Stomach (tissue), 9 donors: ENCODE measurements around the gene PFKFB3. TPM values are rescaled to one million over a fixed set of nuclear protein-coding genes. Genes with fewer than 3 reads are reported as not detected.
"Not testable (repeated sequence)": the region's sequence is repeated elsewhere in the genome, so short reads cannot be mapped to it uniquely, and the experiment has no call there.

Experiments
- DNase-seq, 2 donors: peaks; one replicate each; pipeline versions ENCODE4 v3.0.0 to v3.0.0-alpha.2; 2013 to 2019
- H3K27ac ChIP-seq, 5 donors: fragments of 200-600 bp in 4 of 5; sonication (generic) in 4 of 5; one replicate each; pipeline ENCODE4 v1.5.1; 2013 to 2019; ENCODE audit warnings: mild to moderate bottlenecking in 1 of 5, moderate library complexity in 1 of 5
- H3K27me3 ChIP-seq, 3 donors: fragments of 200-600 bp; sonication (generic); one replicate each; pipeline ENCODE4 v1.5.1; 2017 to 2019; ENCODE audit warnings: mixed run types in 1 of 3
- H3K36me3 ChIP-seq, 4 donors: fragments of 200-600 bp; sonication (generic); 1 replicate in 3 of 4; 2 replicates in 1 of 4; pipeline ENCODE4 v1.5.1; 2016 to 2019
- H3K4me1 ChIP-seq, 4 donors: fragments of 200-600 bp; sonication (generic); one replicate each; pipeline ENCODE4 v1.5.1; 2016 to 2019
- H3K4me3 ChIP-seq, 4 donors: fragments of 200-600 bp; sonication (generic) in 3 of 4; one replicate each; pipeline ENCODE4 v1.5.1; 2016 to 2019; ENCODE audit warnings: mild to moderate bottlenecking in 1 of 4
- H3K9me3 ChIP-seq, 4 donors: fragments of 200-600 bp; sonication (generic); one replicate each; pipeline ENCODE4 v1.5.1; 2016 to 2019
- EP300 ChIP-seq: sonication (generic); formaldehyde crosslinking; IDR thresholded peaks from one replicate; pipeline ENCODE4 v1.6.1; 2017; ENCODE audit warnings: antibody characterized with exemption
- POLR2A ChIP-seq, 4 donors: fragments of 450-650 bp; IDR thresholded peaks; one replicate each; pipeline ENCODE4 v1.6.1; 2016; ENCODE audit warnings: antibody characterized with exemption in 4 of 4, control low read depth in 2 of 4, mild to moderate bottlenecking in 1 of 4, moderate library complexity in 1 of 4
- POLR2AphosphoS5 ChIP-seq, 3 donors: sonication (generic); formaldehyde crosslinking; IDR thresholded peaks; one replicate each; pipeline ENCODE4 v1.6.1; 2016; ENCODE audit warnings: antibody characterized with exemption in 3 of 3
- WGBS, 5 donors: extraction: QIAGEN DNeasy Blood & Tissue Kit in 3 of 5; methylation state at CpG; one replicate each; pipeline versions ENCODE4 v1.1.5 to v1.1.7; 2013 to 2018; 5-methylcytosine and 5-hydroxymethylcytosine counted together
- intact Hi-C: fragments of 100-400 bp; cut with DNase I; formaldehyde crosslinking; loops from one replicate; pipeline ENCODE4 v1.15.1; 2023; ENCODE audit warnings: low total_unique reads
- polyA plus RNA-seq, 3 donors: library from polyadenylated mRNA; stranded (reverse); fragments of 200-250 nt; gene quantifications; one replicate each; pipeline ENCODE4 v1.2.3, GENCODE V29; 2013
- total RNA-seq, 5 donors: library from RNA; depleted of rRNA; stranded (reverse); fragments of >200 nt; gene quantifications; one replicate each; pipeline versions ENCODE4 v1.1.0 to v1.2.3, GENCODE V29; 2014 to 2016
- TF ChIP-seq, protein P1 (sequence below), 7 experiments: fragments of 450-650 bp in 4 of 7; fragments of 200-600 bp in 3 of 7; sonication (generic) in 3 of 7; IDR thresholded peaks; one replicate each; pipeline ENCODE4 v1.5.1; 2016 to 2019; ENCODE audit warnings: antibody characterized with exemption in 7 of 7, control low read depth in 2 of 7, mild to moderate bottlenecking in 1 of 7
- donor health status: healthy with polysubstance abuse.
- donor health status: Bipolar disorder and iron deficiency.
- donor health status: healthy.

Gene PFKFB3
- total and polyA plus RNA-seq, 8 donors = 17.7 to 199 (median 38.0) TPM

DNA sequence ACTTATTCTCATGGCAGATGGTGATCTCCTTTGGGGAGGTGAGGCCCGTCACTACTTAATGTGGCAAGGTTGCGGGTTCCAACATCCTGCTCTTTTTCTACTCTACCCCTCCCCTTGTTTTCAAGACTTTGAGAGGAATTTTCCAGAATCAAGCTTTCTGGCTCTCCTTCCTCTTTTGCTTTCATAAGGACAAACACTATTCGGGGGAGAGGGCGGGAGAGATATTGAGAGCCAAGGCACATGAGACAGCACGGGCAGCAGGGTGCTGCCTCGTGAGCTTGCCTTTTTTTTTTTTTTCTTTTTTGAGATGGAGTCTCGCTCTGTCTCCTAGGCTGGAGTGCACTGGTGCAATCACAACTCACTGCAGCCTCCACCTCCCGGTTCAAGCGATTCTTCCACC, 6.9 kb upstream of the PFKFB3 start:
- Histone ChIP-seq H3K36me3 (no peaks in the 10 kb centered on the region), H3K9me3 (no peaks in the 10 kb centered on the region), H3K27ac (peak overlapping the region in 4 of 5 donors; percentile 71 to 99 (median 77)), H3K4me3 (no peak overlapping the region), H3K4me1 (peaks cover 27 to 84% (median 65%) of the 10 kb centered on the region in 4 donors), H3K27me3 (no peaks in the 10 kb centered on the region)
- WGBS, 5 donors = 64 to 77% (median 76%) methylated on average over 9 of the region's 9 CpGs
- intact Hi-C loops = no loop called here
- DNase-seq = no peak
- TF ChIP-seq EP300 = no peak
- TF ChIP-seq POLR2AphosphoS5 (IDR thresholded peaks at IDR 0.05) = peak in 1 of 3 donors; percentile 41
- TF ChIP-seq, protein P1, sequence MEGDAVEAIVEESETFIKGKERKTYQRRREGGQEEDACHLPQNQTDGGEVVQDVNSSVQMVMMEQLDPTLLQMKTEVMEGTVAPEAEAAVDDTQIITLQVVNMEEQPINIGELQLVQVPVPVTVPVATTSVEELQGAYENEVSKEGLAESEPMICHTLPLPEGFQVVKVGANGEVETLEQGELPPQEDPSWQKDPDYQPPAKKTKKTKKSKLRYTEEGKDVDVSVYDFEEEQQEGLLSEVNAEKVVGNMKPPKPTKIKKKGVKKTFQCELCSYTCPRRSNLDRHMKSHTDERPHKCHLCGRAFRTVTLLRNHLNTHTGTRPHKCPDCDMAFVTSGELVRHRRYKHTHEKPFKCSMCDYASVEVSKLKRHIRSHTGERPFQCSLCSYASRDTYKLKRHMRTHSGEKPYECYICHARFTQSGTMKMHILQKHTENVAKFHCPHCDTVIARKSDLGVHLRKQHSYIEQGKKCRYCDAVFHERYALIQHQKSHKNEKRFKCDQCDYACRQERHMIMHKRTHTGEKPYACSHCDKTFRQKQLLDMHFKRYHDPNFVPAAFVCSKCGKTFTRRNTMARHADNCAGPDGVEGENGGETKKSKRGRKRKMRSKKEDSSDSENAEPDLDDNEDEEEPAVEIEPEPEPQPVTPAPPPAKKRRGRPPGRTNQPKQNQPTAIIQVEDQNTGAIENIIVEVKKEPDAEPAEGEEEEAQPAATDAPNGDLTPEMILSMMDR (IDR thresholded peaks at IDR 0.05) = no peak
- no peak for TF ChIP-seq POLR2A (IDR thresholded peaks at IDR 0.05)

DNA sequence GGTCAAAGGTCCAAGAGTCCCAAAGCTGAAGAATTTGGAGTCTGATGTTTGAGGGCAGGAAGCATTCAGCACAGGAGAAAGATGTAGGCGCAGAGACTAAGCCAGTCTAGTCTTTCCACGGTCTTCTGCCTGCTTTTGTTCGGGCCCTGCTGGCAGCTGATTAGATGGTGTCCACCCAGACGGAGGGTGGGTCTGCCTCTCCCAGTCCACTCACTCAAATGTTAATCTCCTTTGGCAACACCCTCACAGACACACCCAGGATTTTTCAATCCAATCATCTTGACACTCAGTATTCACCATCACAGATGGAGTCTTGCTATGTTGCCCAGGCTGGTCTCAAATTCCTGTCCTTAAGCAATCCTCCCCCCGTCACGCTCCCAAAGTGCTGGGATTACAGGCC, 6.2 kb upstream of the PFKFB3 start:
- WGBS, 5 donors = 75 to 87% (median 79%) methylated on average over 6 of the region's 6 CpGs
- not testable (repeated sequence) for DNase-seq

DNA sequence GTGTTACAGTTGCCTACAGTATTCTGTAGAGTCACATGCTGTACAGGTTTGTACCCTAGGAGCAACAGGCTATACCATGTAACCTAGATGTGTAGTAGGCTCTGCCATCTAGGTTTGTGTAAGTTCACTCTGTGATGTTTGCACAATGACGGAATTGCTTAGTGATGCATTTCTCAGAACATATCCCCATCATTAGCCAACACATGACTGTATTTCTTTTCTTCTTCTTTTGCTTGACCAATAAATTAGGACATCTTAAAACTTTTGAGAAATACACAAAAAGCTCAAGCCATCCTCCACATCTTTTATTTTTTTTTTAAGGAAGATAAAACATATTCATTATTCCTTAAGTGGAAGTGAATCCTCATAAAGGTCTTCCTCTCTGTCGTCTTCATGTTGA, 5.4 kb upstream of the PFKFB3 start:
- Histone ChIP-seq H3K4me1 (peaks cover 23 to 84% (median 65%) of the 10 kb centered on the region in 4 donors), H3K4me3 (no peak overlapping the region), H3K27me3 (no peaks in the 10 kb centered on the region), H3K36me3 (no peaks in the 10 kb centered on the region), H3K27ac (peak overlapping the region in 4 of 5 donors; percentile 71 to 99 (median 77)), H3K9me3 (no peaks in the 10 kb centered on the region)
- 62 to 80% (median 69%) methylated on average over 2 of the region's 2 CpGs for WGBS, 5 donors
- DNase-seq = no peak
- TF ChIP-seq POLR2AphosphoS5 (IDR thresholded peaks at IDR 0.05) = peak in 1 of 3 donors; percentile 17
- TF ChIP-seq POLR2A (IDR thresholded peaks at IDR 0.05) = no peak
- no peak for TF ChIP-seq EP300
- TF ChIP-seq, protein P1 (IDR thresholded peaks at IDR 0.05) = no peak
- intact Hi-C loops = no loop called here

More for the DNA sequence above, 6.2 kb upstream of the PFKFB3 start:
- H3K9me3 ChIP-seq, H3K4me3 ChIP-seq, H3K27me3 ChIP-seq, H3K36me3 ChIP-seq, intact Hi-C loops: not testable (repeated sequence)
- peak overlapping the region in 4 of 5 donors; percentile 71 to 99 (median 77) for H3K27ac ChIP-seq
- peaks cover 24 to 84% (median 64%) of the 10 kb centered on the region in 4 donors for H3K4me1 ChIP-seq

DNA sequence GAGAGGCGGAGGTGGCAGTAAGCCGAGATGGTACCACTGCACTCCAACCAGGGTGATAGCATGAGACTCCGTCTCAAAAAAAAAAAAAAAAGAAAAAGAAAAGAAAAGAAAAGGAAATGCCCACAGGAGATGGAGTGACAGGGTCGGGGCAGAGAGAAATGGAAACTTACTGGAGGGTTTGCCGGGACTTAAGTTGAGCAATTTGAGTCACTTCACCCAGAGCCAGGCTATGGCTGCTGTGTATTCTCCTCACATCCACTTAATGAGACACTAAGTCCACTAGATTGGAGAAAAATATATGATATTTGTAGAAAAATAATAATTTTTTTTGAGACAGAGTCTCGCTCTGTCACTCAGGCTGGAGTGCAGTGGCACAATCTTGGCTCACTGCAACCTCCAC, 4.6 kb upstream of the PFKFB3 start:
- Histone ChIP-seq H3K4me1 (peaks cover 24 to 80% (median 64%) of the 10 kb centered on the region in 4 donors), H3K36me3 (no peaks in the 10 kb centered on the region), H3K9me3 (no peaks in the 10 kb centered on the region), H3K4me3 (no peak overlapping the region), H3K27me3 (no peaks in the 10 kb centered on the region), H3K27ac (peak overlapping the region in 4 of 5 donors; percentile 46 to 99 (median 76))
- intact Hi-C loops = no loop called here
- 89 to 97% (median 94%) methylated on average over 6 of the region's 6 CpGs for WGBS, 5 donors
- no peak for DNase-seq
- TF ChIP-seq POLR2A (IDR thresholded peaks at IDR 0.05) (no peak), POLR2AphosphoS5 (IDR thresholded peaks at IDR 0.05) (no peak), EP300 (no peak)
- TF ChIP-seq, protein P1 (IDR thresholded peaks at IDR 0.05) = no peak

GRCh38 chr10:6199131-6199733, 3.5 kb upstream of the PFKFB3 start:
- no peak for TF ChIP-seq EP300
- TF ChIP-seq, protein P1 (IDR thresholded peaks at IDR 0.05) = no peak
- TF ChIP-seq POLR2A (IDR thresholded peaks at IDR 0.05) = no peak
- peak in 2 of 3 donors; percentile 38 to 46 for TF ChIP-seq POLR2AphosphoS5 (IDR thresholded peaks at IDR 0.05)
- 28 to 59% (median 55%) methylated on average over 6 of the region's 6 CpGs for WGBS, 5 donors
- intact Hi-C loops = no loop called here
- H3K9me3 ChIP-seq = no peaks in the 10 kb centered on the region
- H3K4me1 ChIP-seq = peaks cover 27 to 82% (median 70%) of the 10 kb centered on the region in 4 donors
- peak in 1 of 2 donors; percentile 81 for DNase-seq
- H3K27ac ChIP-seq = peak overlapping the region; percentile 27 to 99 (median 97)
- H3K36me3 ChIP-seq = no peaks in the 10 kb centered on the region
- H3K4me3 ChIP-seq = no peak overlapping the region
- no peaks in the 10 kb centered on the region for H3K27me3 ChIP-seq
